GM10266 (cell line): Measurements from ENCODE around the gene PIGBOS1.
A peak's percentile ranks its signal among the peaks of the same experiment; 100 is the strongest.
"Not testable (repeated sequence)": the region's sequence is repeated elsewhere in the genome, so short reads cannot be mapped to it uniquely, and the experiment has no call there.

ENCODE experiments used
- DNase-seq: peaks from one replicate; pipeline ENCODE4 v3.0.0; 2012; ENCODE audit errors: extremely low spot score
- CTCF ChIP-seq: IDR thresholded peaks from 2 replicates; pipeline ENCODE4 v1.5.1; 2012; ENCODE audit warnings: mild to moderate bottlenecking, low read depth; ENCODE audit not compliant: control insufficient read depth, insufficient read depth; ENCODE audit errors: missing control alignments

PIGBOS1 gene

GRCh38 chr15:55283379-55284147, 35.4 kb downstream of the PIGBOS1 start:
- no peak for DNase-seq
- no peak for TF ChIP-seq CTCF

GRCh38 chr15:55282284-55282833, 36.6 kb downstream of the PIGBOS1 start:
- TF ChIP-seq CTCF, result no peak
- DNase-seq, result no peak

GRCh38 chr15:55281517-55282228, 37.2 kb downstream of the PIGBOS1 start:
- DNase-seq, result no peak
- TF ChIP-seq CTCF, result no peak

GRCh38 chr15:55280589-55280988, 38.3 kb downstream of the PIGBOS1 start:
- DNase-seq, result not testable (repeated sequence)

- DNase-seq, result peak; percentile 36
- TF ChIP-seq CTCF, result no peak
Observed at GRCh38 chr15:55279746-55280351, 39.1 kb downstream of the PIGBOS1 start.

- no peak for TF ChIP-seq CTCF
- no peak for DNase-seq
Observed at GRCh38 chr15:55279100-55279745, 39.7 kb downstream of the PIGBOS1 start.

- TF ChIP-seq CTCF, result no peak
- DNase-seq, result no peak
Observed at GRCh38 chr15:55277715-55278114, 41.2 kb downstream of the PIGBOS1 start.
